ENCODE data around the gene ISLR2. TPM values are rescaled to one million over a fixed set of nuclear protein-coding genes. Genes with fewer than 3 reads are reported as not detected.
A peak's percentile ranks its signal among the peaks of the same experiment; 100 is the strongest.
"Not testable (repeated sequence)": the region's sequence is repeated elsewhere in the genome, so short reads cannot be mapped to it uniquely, and the experiment has no call there.

Gene ISLR2, protein sequence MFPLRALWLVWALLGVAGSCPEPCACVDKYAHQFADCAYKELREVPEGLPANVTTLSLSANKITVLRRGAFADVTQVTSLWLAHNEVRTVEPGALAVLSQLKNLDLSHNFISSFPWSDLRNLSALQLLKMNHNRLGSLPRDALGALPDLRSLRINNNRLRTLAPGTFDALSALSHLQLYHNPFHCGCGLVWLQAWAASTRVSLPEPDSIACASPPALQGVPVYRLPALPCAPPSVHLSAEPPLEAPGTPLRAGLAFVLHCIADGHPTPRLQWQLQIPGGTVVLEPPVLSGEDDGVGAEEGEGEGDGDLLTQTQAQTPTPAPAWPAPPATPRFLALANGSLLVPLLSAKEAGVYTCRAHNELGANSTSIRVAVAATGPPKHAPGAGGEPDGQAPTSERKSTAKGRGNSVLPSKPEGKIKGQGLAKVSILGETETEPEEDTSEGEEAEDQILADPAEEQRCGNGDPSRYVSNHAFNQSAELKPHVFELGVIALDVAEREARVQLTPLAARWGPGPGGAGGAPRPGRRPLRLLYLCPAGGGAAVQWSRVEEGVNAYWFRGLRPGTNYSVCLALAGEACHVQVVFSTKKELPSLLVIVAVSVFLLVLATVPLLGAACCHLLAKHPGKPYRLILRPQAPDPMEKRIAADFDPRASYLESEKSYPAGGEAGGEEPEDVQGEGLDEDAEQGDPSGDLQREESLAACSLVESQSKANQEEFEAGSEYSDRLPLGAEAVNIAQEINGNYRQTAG
- 1 to 10 TPM; 1.9 to 3.9 TPM for total RNA-seq
- long read RNA-seq, result 0 reads

DNA sequence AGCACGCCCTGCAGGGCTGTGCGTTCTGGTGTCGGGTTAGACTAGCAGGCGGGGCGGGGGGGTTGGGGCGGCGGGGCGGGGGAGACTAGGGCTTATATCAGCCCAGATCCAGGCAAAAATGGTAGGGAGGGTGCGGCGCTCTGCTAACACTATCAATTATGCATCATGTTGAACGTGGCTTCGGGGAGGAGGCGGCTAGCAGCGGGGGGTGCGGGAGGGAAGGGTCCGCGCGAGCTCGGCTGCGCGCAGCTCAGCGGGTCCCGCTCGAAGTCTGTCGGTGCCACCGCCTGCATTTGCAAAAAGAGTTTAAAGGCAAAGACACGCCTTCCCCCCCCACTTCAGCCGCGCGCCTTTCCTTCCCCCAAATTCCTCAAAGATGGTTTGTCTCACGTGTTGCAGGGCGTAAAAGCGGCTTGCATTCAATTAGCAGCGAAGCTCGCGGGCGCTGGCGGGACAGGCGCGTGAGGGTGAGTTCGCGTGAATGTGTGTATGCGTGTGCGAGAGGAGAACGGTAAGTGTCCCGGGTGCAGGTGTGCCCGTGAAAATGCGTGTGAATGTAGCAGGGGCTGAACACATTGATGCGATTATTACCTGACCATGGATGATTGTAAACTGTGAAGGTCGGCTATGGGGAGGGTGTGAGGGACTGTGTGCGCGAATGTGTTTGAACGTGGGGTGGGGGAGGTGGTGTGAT, at the start of gene ISLR2:
ISLR2 (plus strand) TSS at position 432 of the 694 bp plus-strand sequence. CDS start 2,169 bp downstream, outside the sequence.
- ATAC-seq (no peak), DNase-seq (no peak)
- intact Hi-C loops (cut with DNase I), result loop anchor here in 1 of 2 donors (10.0 kb wide), 1 partner anchor 114 kb away; no protein-coding TSS in a partner anchor

- DNase-seq; intact Hi-C loops (cut with DNase I); ATAC-seq: not testable (repeated sequence)
These were observed 47.9 kb upstream of the ISLR2 start, which contains the start of gene GOLGA6A for GRCh38 chr15:74082450-74082849. TSS of gene GOLGA6A (minus strand) at chr15:74082550. CDS start at chr15:74082509, 41 bp downstream.

DNA sequence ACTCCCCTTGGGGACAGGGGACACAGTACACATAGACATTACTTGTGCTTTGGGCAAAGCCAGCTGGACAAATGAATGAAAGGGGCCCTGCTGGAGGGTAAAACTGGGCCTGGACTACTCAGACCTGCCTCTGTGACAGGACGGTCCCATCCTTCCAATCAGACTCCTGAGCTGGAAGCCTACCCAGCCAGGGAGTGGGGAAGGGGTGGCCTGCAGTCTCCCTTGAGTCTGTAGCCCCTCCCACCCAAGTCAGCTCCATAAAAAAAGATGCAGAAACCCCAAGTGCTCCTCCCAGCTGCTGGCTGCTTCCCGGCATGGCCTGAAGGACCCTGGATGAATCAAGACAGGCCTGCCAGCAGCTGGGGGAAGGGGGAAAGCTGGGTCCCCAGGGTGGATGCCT, 35.8 kb upstream of the ISLR2 start:
- DNase-seq; ATAC-seq; intact Hi-C loops (cut with DNase I): not testable (repeated sequence)

DNA sequence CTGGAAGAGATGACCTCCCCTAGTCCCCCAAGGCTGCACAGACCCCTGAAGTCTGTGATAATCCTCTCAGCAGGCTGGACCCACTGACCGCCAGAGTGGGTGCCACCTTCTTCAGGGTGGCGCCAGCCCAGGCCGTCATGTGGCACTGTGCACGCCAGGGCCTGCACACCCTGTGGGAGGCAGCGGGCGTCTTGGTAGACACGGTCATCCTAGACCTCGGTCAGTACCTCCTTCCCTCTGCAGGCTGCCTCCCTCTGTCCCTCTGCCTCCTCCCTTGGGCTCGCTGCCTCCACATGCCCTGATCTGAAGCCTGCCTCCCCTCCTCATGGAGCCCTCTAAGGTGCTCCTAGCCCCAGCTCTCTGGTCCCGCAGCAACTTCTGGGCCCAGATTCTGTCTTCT, 34.8 kb upstream of the ISLR2 start:
- DNase-seq; intact Hi-C loops (cut with DNase I); ATAC-seq: not testable (repeated sequence)

GRCh38 chr15:74096753-74097474, 33.5 kb upstream of the ISLR2 start:
- ATAC-seq; intact Hi-C loops (cut with DNase I); DNase-seq: not testable (repeated sequence)

GRCh38 chr15:74099963-74100733, 30.2 kb upstream of the ISLR2 start:
- DNase-seq (peak; percentile 91), ATAC-seq (peak; percentile 98 to 99)
- intact Hi-C loops (cut with DNase I), result not testable (repeated sequence)

DNA sequence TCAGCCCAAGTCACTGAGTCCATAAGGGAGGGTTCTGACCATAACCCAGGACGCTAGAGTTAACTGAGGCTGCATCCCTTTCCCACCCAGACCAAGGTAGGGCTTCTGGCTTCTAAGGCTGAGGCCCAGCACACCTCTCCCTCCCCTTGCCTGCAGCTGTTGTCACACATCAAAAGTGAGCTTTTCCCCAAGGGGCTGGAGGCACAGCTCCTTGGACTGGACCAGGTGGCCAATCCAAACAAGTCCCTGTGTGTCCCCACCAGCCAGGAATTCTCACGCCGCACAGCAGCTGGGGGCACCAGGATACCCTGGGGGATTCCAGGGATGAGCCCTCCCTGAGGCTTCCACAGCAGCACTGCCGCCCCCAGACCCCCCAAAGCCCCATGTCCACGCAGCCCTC, 22.3 kb upstream of the ISLR2 start:
- ATAC-seq (no peak), DNase-seq (no peak)
- intact Hi-C loops (cut with DNase I), result no loop called here

DNA sequence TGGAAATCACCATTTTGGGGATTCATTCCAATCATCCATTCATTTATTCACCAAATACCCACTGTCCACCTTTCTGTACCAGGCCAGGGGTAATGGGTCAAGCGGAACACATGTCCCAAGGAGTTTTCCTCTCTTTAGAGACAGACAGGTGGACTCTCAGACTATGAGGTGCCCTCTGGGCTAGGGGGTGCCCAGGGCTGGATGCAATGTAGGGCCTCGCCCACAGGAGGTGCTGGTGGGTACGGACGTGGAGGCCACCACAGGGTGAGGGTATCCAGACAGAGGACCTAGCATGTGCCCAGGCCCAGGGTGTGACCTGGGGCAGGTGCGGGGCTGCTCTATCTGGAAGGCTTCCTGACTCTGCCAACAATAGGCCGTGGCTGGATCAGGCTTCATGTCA, 21.8 kb upstream of the ISLR2 start:
- intact Hi-C loops (cut with DNase I); DNase-seq; ATAC-seq: not testable (repeated sequence)

GRCh38 chr15:74109713-74110112, 20.7 kb upstream of the ISLR2 start:
- DNase-seq (no peak), ATAC-seq (no peak)
- intact Hi-C loops (cut with DNase I), result no loop called here

GRCh38 chr15:74120426-74120825, 10.0 kb upstream of the ISLR2 start:
- ATAC-seq (no peak), DNase-seq (no peak)
- intact Hi-C loops (cut with DNase I), result no loop called here

- DNase-seq, result no peak
- intact Hi-C loops (cut with DNase I), result no loop called here
- ATAC-seq, result no peak
These were observed 9.3 kb upstream of the ISLR2 start for GRCh38 chr15:74121039-74121438.

DNA sequence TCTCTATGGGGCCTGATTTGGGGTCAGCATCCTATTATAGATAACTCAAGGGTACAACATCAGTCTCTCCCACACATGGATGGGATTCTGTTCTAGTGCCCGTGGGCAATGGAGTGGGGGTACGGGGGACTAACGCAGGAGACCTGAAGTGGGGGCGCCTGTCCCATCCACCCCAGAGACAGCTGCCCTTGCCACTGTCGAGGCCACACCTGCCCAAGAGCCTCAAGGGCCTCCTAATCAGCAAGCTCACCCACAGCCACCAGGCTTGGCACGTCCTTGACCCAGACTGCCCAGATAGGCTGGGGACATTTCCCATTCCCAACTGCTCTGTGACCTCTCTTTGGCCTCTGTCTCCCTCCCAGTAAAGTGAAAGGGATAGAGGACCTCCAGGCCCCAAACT, 8.5 kb upstream of the ISLR2 start:
- DNase-seq, result no peak
- no peak for ATAC-seq
- intact Hi-C loops (cut with DNase I), result no loop called here

GRCh38 chr15:74122403-74123130, 7.8 kb upstream of the ISLR2 start:
- DNase-seq (no peak), ATAC-seq (no peak)
- intact Hi-C loops (cut with DNase I), result no loop called here

- ATAC-seq (no peak), DNase-seq (no peak)
- intact Hi-C loops (cut with DNase I), result no loop called here
These were observed 7.3 kb upstream of the ISLR2 start for GRCh38 chr15:74123131-74123429.

DNA sequence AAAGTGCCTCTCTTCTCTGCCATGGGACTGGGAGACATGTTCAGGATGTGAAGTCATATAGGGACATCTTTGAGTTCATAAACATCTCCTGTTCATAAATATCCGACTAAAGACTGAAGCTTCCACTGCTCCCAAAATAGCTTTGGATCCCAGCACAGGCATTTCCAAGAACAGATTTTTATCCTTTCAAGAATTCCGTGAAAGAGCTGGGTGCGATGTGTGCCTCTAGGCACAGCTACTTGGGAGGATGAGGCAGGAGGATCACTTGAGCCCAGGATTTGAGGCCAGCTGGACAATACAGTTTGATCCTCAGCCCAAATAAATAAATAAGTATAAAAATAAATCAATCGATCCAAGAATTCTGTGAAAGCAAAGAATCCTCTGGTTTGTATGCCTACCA, 6.7 kb upstream of the ISLR2 start:
- DNase-seq (no peak), ATAC-seq (no peak)
- intact Hi-C loops (cut with DNase I), result no loop called here

DNA sequence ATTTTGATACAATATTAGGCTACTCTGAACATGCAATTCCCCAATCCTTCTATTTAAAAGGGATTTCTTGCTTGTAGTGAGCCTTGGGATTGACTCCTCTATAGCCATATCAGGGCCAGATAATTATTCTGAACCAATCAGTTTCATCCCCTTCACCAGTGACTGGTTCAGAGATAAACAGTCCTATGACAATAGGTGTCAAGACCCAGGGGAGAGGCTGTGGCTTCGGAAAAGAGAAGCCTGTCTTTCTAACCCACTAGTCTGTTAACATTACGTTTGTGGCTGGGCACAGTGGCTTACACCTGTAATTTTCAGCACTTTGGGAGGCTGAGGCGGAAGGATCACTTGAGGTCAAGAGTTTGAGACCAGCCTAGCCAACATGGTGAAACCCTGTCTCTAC, 6.2 kb upstream of the ISLR2 start:
- ATAC-seq, result no peak
- intact Hi-C loops (cut with DNase I), result no loop called here
- no peak for DNase-seq

GRCh38 chr15:74124759-74125158, 5.6 kb upstream of the ISLR2 start:
- no peak for ATAC-seq
- no peak for DNase-seq
- intact Hi-C loops (cut with DNase I), result loop anchor here (5.0 kb wide), 2 partner anchors 178 to 198 kb away; no protein-coding TSS in a partner anchor

All from left cardiac atrium (tissue), 4 donors.